WI38 (cell line): ENCODE measurements around the gene IL15.

Experiments
- H3K4me3 ChIP-seq: 2 replicates; pipeline ENCODE4 v1.5.1; 2011; ENCODE audit warnings: low read depth, mild to moderate bottlenecking, control low read depth, low read length
- TF ChIP-seq, protein P1 (sequence below): IDR thresholded peaks from 2 replicates; pipeline ENCODE4 v1.5.1; 2012; ENCODE audit warnings: low read depth, mild to moderate bottlenecking, control low read depth, low read length

Gene IL15

DNA sequence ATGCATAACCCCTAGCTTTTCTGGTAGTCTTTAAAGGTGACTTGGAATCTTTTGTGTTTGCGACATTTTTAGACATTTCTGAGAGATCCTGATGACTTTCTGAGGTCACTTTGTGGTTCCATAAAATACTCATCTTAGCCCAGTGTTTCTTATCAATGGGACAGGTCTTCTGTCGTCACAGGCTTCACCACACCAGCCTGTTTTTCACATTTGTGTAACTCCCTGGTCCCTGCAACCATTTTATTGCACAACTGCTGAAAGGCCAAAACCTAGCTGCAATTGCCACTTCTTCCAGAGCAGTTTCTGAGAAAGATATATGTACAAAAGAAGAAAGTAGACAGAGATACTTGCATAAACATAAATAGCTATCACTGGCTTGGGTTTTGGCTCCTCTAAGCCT, 120.9 kb downstream of the IL15 start:
- no peak overlapping the region for H3K4me3 ChIP-seq
- TF ChIP-seq, protein P1, sequence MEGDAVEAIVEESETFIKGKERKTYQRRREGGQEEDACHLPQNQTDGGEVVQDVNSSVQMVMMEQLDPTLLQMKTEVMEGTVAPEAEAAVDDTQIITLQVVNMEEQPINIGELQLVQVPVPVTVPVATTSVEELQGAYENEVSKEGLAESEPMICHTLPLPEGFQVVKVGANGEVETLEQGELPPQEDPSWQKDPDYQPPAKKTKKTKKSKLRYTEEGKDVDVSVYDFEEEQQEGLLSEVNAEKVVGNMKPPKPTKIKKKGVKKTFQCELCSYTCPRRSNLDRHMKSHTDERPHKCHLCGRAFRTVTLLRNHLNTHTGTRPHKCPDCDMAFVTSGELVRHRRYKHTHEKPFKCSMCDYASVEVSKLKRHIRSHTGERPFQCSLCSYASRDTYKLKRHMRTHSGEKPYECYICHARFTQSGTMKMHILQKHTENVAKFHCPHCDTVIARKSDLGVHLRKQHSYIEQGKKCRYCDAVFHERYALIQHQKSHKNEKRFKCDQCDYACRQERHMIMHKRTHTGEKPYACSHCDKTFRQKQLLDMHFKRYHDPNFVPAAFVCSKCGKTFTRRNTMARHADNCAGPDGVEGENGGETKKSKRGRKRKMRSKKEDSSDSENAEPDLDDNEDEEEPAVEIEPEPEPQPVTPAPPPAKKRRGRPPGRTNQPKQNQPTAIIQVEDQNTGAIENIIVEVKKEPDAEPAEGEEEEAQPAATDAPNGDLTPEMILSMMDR: no peak

DNA sequence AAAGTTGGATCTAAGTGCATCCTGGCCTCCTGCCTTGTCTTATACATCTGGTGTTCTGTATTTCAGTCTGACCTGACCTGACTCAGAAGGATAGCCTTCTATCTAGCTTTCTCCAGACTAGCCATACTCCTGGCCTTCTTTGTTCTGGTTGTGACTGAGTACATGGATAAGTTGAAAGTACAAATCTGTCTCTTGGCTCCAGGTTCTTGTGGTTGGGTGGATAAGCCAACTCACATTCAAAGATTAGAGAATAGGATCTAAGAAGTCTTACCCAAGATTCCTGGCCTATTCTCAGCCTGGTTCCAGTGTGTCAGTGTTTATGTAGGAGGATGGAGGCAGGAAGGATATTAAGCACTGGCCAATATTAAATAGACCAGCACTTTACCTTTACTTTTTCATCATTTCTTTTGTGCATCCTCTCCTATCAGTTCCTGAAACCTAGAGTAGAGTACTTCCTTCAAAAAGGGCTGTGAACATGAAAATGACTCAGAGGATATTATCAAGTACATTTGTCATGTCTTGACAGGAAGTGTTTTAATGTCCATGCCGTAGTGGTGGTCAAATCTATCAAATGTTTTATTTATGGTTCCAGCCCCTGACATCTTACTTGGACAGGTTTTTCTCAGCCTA, 123.5 kb downstream of the IL15 start:
- TF ChIP-seq, protein P1: no peak
- H3K4me3 ChIP-seq: no peak overlapping the region

DNA sequence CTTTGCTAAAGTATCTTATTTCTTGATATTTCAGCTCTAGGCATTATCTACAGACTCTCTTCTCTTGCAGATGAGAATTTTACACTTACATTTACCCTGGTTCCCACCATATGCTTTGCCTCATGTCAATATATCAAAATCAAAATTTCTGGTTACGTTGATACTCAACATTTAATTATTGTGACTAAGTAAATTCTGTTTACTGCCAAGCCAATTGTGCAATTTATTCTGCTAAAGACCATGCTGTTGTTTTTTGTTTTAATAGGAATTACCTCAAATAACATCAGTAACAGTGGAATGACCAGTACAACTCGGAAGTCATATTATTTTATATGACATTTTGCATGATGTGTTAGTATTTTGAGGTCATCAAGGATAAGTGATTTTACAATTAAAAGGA, 125.5 kb downstream of the IL15 start:
- TF ChIP-seq, protein P1: no peak
- no peak overlapping the region for H3K4me3 ChIP-seq

DNA sequence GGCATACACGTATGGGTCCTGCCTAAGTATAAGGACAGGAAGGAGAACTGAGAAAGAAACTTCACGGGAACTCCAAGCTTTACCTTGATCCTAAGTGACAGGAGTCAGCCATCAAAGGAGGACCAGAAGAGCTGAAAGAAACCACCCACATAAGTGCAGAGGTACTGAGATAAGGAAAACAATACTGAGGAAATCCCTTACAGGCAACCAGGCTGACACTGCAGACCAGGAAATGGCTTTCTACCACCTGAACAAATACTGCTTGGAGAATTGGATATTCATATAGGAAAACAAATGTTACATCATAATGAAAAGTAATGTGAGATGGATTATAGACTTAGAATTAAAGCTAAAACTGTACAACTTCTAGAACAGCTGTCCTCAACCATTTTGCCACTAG, 127.0 kb downstream of the IL15 start:
- TF ChIP-seq, protein P1: no peak
- H3K4me3 ChIP-seq: no peak overlapping the region

DNA sequence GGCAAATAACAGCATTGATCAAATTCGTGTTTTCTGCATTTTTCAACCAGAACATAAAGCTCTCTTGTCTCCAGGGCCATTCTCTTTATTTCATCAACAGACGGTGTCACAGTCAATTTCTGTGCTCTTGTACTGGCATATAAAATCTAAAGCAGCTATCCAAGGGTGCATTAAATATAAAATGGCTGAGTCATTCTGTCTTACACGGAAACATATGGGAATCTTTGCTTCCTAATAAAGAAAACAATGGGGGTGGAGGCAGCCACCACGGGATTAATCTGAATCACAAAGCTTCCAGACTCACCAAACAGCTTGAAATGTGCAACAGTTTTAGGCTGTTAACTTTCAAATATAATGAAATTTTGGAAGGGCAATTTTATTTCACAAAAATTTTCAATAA, 132.6 kb downstream of the IL15 start:
- TF ChIP-seq, protein P1: no peak
- no peak overlapping the region for H3K4me3 ChIP-seq

DNA sequence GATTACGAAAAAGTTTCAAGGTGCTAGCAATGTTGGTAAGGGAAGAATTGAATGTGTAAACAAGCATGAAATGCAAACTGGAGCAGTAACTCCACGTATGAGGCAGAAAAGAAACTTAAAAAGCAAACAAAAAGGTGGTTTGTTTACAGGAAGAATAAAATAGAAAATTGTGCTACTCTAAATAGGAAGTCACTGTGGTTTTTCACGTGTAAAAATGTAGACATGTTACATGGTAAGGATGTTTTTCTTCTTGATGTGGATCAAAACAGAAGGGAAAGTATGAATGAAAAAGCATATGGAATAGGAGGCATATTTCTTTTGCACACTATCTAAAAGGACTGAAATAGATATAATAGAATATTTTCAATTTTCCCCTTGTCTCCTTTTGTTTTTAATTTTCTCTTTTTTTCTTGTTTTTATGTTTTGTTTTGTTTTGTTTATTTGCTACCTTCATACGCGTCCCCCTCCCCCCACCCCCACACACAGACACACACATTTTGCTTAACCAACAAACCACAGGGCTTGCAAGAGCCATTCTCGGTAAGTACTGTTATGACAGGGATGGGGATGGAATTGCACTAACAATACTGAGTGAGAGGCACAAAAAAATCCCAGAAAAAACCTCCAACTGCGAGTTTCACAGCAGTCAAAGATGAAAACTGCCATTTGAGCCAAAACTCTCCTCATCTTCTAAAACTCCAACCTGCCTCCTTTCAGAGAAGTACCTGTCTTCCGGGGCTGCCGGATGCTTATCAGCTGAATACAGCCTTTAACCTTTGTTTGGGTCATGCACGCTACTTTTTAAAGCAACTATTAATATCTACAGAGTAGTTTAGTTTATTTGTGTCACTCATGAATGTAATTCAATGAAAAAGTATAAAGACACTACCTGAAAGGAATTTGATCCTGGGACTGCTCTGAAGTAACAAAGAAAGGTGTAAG, 135.8 kb downstream of the IL15 start:
- no peak overlapping the region for H3K4me3 ChIP-seq
- TF ChIP-seq, protein P1: no peak

DNA sequence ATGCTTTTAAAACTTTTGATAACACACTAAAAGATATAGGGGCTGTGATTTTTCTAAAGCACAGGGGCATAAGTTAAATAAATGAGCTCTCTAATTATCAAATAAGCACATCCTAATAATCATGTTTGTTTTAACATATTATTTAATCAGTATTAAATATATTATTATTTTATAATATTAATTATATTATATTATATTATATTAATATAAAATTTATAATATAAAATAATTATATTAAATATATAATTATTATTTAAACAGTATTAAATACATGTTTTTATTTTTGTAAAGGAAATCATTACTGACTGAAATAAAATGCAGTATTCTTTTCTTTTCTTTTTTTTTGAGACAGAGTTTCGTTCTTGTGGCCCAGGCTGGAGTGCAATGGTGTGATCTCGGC, 136.5 kb downstream of the IL15 start:
- TF ChIP-seq, protein P1: no peak

More for the DNA sequence above, 136.5 kb downstream of the IL15 start:
- no peak overlapping the region for H3K4me3 ChIP-seq
